Fibroblast of lung (primary cell): ENCODE measurements around the gene XRCC3. TPM values are rescaled to one million over a fixed set of nuclear protein-coding genes. Genes with fewer than 3 reads are reported as not detected.

Source experiments
- DNase-seq, 2 donors: peaks; one replicate each; pipeline versions ENCODE4 v3.0.0 to v3.0.0-alpha.2; 2010; ENCODE audit warnings: low read depth in 2 of 2
- H2AFZ ChIP-seq: 2 replicates; pipeline ENCODE4 v1.5.1; 2012; ENCODE audit warnings: low read length, control low read depth, inconsistent platforms
- H3K27ac ChIP-seq: 2 replicates; pipeline ENCODE4 v1.5.1; 2011; ENCODE audit warnings: low read length, control low read depth; ENCODE audit not compliant: insufficient read depth
- H3K27me3 ChIP-seq: 2 replicates; pipeline ENCODE4 v1.5.1; 2011; ENCODE audit warnings: mild to moderate bottlenecking, low read length; ENCODE audit not compliant: control insufficient read depth, insufficient read depth
- H3K36me3 ChIP-seq: 2 replicates; pipeline ENCODE4 v1.5.1; 2011; ENCODE audit warnings: low read length; ENCODE audit not compliant: control insufficient read depth, insufficient read depth
- H3K4me1 ChIP-seq: 2 replicates; pipeline ENCODE4 v1.5.1; 2011; ENCODE audit warnings: low read length; ENCODE audit not compliant: control insufficient read depth, insufficient read depth; ENCODE audit errors: extremely low read depth
- H3K4me2 ChIP-seq: 2 replicates; pipeline ENCODE4 v1.5.1; 2011; ENCODE audit warnings: low read length, control low read depth; ENCODE audit not compliant: insufficient read depth; ENCODE audit errors: extremely low read depth
- H3K4me3 ChIP-seq, 4 experiments: fragments of 200-600 bp in 1 of 4; sonication (generic) in 1 of 4; replicated peaks in 1 of 4; 2 replicates each; pipeline ENCODE4 v1.5.1; 2011 to 2016; ENCODE audit warnings: low read length in 4 of 4, low read depth in 3 of 4, mild to moderate bottlenecking in 3 of 4, control low read depth in 2 of 4, inconsistent platforms in 1 of 4, mixed read lengths in 1 of 4; ENCODE audit not compliant: insufficient read depth in 1 of 4; ENCODE audit errors: control extremely low read depth in 1 of 4
- H3K79me2 ChIP-seq: 2 replicates; pipeline ENCODE4 v1.5.1; 2012; ENCODE audit warnings: mild to moderate bottlenecking, low read length, inconsistent platforms; ENCODE audit not compliant: control insufficient read depth, insufficient read depth
- H3K9ac ChIP-seq: 2 replicates; pipeline ENCODE4 v1.5.1; 2011; ENCODE audit warnings: mild to moderate bottlenecking, low read length, control low read depth; ENCODE audit not compliant: insufficient read depth
- H3K9me3 ChIP-seq: 2 replicates; pipeline ENCODE4 v1.5.1; 2012; ENCODE audit warnings: low read depth, low read length; ENCODE audit not compliant: control insufficient read depth, insufficient read depth
- H4K20me1 ChIP-seq: 2 replicates; pipeline ENCODE4 v1.5.1; 2011; ENCODE audit warnings: low read length; ENCODE audit not compliant: control insufficient read depth, insufficient read depth; ENCODE audit errors: extremely low read depth
- EZH2 ChIP-seq: IDR thresholded peaks from 2 replicates; pipeline ENCODE4 v1.5.1; 2012; ENCODE audit warnings: low read length, control low read depth, mild to moderate bottlenecking; ENCODE audit errors: missing control alignments
- polyA plus RNA-seq, 2 donors: library from polyadenylated mRNA; depleted of rRNA in 1 of 2; stranded (reverse) in 1 of 2; unstranded in 1 of 2; fragments of >200 nt; gene quantifications; 2 replicates each; pipeline ENCODE4 v1.2.1, GENCODE V29; 2011 to 2012; ENCODE audit warnings: missing spikeins in 1 of 2
- total RNA-seq: library from RNA; depleted of rRNA; stranded (reverse); fragments of >200 nt; gene quantifications from 2 replicates; pipeline ENCODE4 v1.2.1, GENCODE V29; 2014
- TF ChIP-seq, protein P1 (sequence below), 2 donors: IDR thresholded peaks in 1 of 2; conservative IDR thresholded peaks in 1 of 2; 1 replicate in 1 of 2; 2 replicates in 1 of 2; pipeline ENCODE4 v1.5.1; 2011 to 2012; ENCODE audit warnings: low read length in 2 of 2, control low read depth in 1 of 2, inconsistent platforms in 1 of 2, low read depth in 1 of 2, mild to moderate bottlenecking in 1 of 2

The XRCC3 gene
- total and polyA plus RNA-seq, 2 donors (not counting 1 experiment from before 2014, with no cell fraction given), result 4.9 to 9.2 TPM

DNA sequence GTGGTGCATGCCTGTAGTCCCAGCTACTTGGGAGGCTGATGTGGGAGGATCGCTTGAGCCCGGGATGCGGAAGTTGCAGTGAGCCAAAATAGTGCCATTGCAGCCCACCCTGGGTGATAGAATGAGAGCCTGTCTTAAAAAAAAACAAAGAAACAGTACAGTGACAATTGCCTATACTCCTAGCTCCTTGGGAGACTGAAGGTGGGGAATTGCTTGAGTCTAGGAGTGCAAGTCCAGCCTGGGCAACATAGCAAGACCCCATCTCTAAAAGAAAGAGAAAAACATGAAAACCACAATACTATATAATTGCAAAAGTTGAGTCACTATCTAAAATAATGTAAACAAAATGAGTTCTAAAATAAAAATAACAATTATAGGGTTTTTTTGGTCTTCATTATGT, 66.2 kb downstream of the XRCC3 start:
- peaks cover 3% of the 10 kb centered on the region for H3K4me1 ChIP-seq
- H3K36me3 ChIP-seq, result no peaks in the 10 kb centered on the region
- no peak for DNase-seq
- no peak overlapping the region for H3K4me2 ChIP-seq
- H3K27ac ChIP-seq, result no peak overlapping the region
- H3K9ac ChIP-seq, result no peak overlapping the region
- no peaks in the 10 kb centered on the region for H3K9me3 ChIP-seq
- H3K79me2 ChIP-seq, result peaks cover 93% of the 10 kb centered on the region
- TF ChIP-seq EZH2, result no peak
- TF ChIP-seq, protein P1, sequence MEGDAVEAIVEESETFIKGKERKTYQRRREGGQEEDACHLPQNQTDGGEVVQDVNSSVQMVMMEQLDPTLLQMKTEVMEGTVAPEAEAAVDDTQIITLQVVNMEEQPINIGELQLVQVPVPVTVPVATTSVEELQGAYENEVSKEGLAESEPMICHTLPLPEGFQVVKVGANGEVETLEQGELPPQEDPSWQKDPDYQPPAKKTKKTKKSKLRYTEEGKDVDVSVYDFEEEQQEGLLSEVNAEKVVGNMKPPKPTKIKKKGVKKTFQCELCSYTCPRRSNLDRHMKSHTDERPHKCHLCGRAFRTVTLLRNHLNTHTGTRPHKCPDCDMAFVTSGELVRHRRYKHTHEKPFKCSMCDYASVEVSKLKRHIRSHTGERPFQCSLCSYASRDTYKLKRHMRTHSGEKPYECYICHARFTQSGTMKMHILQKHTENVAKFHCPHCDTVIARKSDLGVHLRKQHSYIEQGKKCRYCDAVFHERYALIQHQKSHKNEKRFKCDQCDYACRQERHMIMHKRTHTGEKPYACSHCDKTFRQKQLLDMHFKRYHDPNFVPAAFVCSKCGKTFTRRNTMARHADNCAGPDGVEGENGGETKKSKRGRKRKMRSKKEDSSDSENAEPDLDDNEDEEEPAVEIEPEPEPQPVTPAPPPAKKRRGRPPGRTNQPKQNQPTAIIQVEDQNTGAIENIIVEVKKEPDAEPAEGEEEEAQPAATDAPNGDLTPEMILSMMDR (conservative IDR thresholded peaks at IDR 0.05 in 1 of 2, IDR thresholded peaks at IDR 0.05 in 1 of 2; ENCODE audit: low read depth in 1 of 2, low read length in 2 of 2), result no peak
- H3K4me3 ChIP-seq, result no peak overlapping the region
- no peaks in the 10 kb centered on the region for H4K20me1 ChIP-seq
- no peaks in the 10 kb centered on the region for H3K27me3 ChIP-seq
- no peak overlapping the region for H2AFZ ChIP-seq

Other genes with a start within 250 kb of the XRCC3 start
- gene CKB, start 192.6 kb downstream of the XRCC3 start, total RNA-seq, result 69.9 and 136 TPM in 2 replicates
- gene CKB, start 192.6 kb downstream of the XRCC3 start, polyA plus RNA-seq, result 57.2 and 65.2 TPM in 2 replicates
- gene TRMT61A, start 186.3 kb downstream of the XRCC3 start, total RNA-seq, result 10.6 and 11.0 TPM in 2 replicates
- 4.2 and 5.0 TPM in 2 replicates for gene TRMT61A, start 186.3 kb downstream of the XRCC3 start, polyA plus RNA-seq
- gene BAG5, start 152.8 kb downstream of the XRCC3 start, total RNA-seq, result 25.8 and 28.8 TPM in 2 replicates
- 14.3 and 14.9 TPM in 2 replicates for gene BAG5, start 152.8 kb downstream of the XRCC3 start, polyA plus RNA-seq
- 26.4 and 32.1 TPM in 2 replicates for gene COA8, start 152.5 kb downstream of the XRCC3 start, total RNA-seq
- gene COA8, start 152.5 kb downstream of the XRCC3 start, polyA plus RNA-seq, result 19.4 and 25.5 TPM in 2 replicates
- 138 and 219 TPM in 2 replicates for gene KLC1, start 86.2 kb downstream of the XRCC3 start, total RNA-seq
- 180 and 185 TPM in 2 replicates for gene KLC1, start 86.2 kb downstream of the XRCC3 start, polyA plus RNA-seq
- 67.0 and 84.9 TPM in 2 replicates for gene ZFYVE21, start 359 bp upstream of the XRCC3 start, total RNA-seq
- gene ZFYVE21, start 359 bp upstream of the XRCC3 start, polyA plus RNA-seq, result 94.5 and 125 TPM in 2 replicates
- 1.3 and 2.0 TPM in 2 replicates for gene PPP1R13B, start 132.1 kb upstream of the XRCC3 start, total RNA-seq
- 2.7 and 3.3 TPM in 2 replicates for gene PPP1R13B, start 132.1 kb upstream of the XRCC3 start, polyA plus RNA-seq
- 0.50 and 1.0 TPM in 2 replicates for gene TDRD9, start 213.0 kb upstream of the XRCC3 start, total RNA-seq
- 0.28 and 0.63 TPM in 2 replicates for gene TDRD9, start 213.0 kb upstream of the XRCC3 start, polyA plus RNA-seq
- gene RD3L, start 227.1 kb upstream of the XRCC3 start, total RNA-seq, result not detected in 2 replicates
- gene RD3L, start 227.1 kb upstream of the XRCC3 start, polyA plus RNA-seq, result not detected in 2 replicates